Activated T-helper 9 cell treated with anti-CD3 and anti-CD28 coated beads, Interleukin-2, amount 50 U/mL, for 16 hours (primary cell): ENCODE results near the gene PJVK.

Experiments used
- DNase-seq: peaks from one replicate; pipeline ENCODE4 v3.0.0-alpha.2; 2020; ENCODE audit warnings: low read depth

The PJVK gene

DNA sequence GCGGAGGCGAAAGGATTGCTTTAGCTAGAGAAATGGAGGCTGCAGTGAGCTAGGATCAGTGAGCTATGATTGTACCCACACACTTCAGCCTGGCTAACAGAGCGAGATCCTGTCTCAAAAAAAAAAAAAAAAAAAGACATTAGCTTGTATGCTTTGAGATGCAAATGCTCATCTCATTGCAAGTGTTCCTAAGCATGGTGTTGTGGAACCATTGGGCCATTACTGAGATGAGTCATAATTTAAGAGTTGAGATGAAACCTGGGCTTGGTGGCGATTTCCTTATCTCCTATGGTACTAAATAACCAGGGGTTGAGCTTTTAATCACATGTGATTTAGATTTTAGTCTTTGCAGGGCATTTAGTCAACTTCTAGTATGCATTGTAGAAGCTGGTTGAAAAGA, 31.3 kb downstream of the PJVK start:
- no peak for DNase-seq

DNA sequence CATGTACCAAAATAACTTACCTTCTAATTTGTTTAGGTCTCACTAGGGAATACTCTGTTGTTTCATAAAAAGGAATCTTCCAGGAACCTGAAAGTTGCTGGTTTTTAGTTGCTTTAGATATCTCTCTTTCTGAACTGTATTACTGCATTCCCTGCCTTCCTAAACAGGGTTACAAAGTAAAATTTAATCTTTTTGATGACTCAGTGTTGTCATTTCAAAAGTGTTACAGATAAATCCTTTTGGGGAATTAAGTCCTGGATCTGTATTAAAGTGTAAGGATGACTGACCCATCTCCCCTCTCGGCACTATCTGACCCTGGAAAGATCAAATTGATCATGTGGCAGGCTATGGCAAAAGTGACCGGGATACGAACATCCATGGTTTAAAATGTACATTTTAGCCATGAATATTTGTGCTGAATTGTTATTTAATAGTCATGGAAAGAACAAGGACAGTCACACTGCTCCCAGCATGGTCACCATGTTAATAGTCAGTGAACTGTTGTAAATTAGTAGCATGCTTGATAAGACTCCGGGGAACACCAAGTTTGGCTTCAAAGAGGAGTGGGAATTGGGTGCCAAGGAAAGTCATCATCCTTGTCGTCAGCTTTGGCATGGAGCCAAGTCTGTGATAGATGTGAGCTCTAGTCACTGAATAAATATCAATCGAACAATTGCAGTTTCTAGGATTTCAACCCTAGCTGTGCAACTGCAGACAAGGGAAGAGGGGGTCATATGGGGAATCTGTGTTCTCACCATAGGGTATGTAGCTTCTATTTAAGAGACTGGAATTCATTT, 33.3 kb downstream of the PJVK start:
- no peak for DNase-seq

DNA sequence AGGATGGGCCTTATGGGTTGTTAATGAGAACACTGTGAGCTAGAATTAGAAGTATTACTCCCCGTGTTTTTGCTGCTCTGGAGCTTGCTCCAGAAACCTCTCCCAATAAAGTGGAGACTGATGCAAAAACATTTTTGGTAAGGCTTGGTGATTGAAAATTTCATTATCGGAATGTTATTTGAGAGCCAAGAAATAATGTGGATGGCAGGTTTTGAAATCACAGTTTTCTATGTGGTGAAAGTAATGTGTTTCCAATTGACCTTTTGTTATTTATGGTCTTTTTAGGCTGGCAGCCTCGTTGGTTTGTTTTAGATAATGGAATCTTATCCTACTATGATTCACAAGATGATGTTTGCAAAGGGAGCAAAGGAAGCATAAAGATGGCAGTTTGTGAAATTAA, 34.2 kb downstream of the PJVK start:
- DNase-seq: no peak

DNA sequence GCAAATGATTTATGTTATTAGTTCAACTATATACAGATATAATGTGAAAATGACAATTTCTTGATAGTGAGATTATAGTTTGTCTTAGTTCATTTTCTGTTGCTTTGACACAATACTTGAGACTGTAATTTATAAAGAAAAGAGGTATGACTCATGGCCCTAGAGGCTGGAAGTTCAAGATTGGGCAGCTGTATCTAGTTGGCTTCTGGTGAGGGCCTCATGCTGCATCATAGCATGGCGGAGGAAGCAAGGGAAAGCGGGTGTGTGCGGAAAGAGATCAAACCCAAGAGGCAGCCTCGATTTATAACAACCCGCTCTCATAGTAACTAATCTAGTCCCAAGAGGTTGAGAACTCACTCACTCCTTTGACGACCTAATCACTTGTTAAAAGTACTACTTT, 40.4 kb downstream of the PJVK start:
- DNase-seq: no peak

DNA sequence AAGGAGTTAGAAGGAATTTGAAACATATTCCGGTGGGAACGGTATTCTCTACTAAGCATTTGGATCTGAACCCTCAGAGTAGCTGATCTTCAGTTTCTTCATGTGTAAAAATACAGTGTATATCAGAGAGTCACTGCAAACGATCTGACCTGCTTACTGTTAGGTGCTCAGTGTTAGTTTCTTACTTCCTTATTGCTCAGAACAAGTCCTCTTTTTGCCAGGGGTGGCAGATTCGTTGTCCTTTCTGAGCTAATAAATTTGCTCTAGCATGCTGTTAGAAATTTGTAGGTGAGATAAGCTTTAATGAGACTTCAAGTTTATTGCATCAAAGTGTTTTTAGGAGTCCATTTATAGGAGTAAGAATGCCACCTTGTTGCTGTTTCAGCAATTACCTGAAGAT, 44.9 kb downstream of the PJVK start:
- DNase-seq: no peak

DNA sequence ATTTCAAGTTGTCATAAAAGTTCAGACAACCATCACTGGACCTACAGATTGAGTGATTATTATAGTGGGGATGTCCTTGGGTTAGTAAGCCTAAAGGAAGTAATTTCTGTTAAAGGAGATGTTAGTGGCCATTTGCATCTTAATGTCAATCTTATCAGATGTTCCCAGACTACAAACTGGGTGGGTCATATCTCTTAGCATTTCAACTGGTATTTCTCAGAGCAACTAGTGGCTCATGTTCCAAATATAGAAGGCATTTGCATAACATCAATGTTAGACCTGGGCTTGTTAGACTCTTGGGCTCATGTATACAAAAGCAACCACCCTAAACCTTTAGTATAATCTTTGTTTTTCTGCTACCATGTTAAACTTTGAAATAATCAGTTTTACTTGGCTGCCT, 47.0 kb downstream of the PJVK start:
- DNase-seq: no peak

DNA sequence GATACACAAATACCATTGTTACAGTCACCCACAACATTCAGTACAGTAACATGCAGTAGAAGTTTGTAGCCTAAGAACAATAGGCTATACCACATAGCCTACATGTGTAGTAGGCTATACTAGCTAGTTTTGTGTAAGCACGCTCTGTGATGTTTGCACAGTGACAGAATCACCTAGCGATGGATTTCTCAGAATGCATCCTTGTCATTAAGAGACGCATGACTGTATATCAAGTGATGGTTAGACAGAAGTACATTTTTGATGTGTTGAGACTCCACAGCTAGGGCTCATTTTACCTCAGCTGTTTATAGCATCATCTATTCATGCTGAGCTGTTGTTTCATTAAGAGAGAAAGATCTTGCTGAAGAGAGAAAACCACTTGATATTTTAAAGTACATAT, 48.5 kb downstream of the PJVK start:
- no peak for DNase-seq

DNA sequence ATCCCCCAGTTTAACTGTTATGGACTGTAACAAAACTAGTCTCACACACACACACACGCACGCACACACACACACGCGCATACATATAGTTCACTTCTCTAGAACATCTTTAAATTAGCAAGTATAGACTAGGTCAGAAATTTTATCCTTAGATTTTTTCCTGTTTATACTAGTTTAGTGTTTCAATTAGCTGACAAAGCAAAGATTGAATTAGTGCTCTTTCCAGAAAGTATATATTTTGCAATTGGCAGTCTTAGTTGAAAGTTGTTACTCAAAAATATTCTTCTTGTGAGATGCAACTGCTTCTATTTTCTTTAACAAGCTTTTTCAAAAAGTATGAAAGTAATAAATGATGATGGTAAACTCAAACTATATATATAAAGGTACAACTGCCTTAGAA, 51.6 kb downstream of the PJVK start:
- DNase-seq: no peak

DNA sequence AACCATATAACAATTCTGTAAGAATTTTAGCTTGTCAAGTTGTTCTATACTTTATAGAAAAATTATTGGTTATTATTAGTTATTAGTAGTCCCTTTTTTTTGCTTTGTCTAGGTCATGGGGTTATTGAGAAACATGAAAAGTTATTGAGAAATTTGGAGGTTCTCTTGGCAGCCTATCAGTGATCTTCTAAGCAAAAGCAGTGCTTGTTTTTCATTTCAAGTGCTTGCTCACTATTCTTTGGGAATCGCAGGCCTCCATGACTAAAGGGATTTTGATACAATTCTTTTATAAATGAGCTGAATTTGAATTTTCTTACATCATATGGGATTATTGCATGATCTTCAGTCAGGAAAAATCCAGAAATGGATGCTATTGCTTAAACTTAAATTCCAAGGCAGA, 54.9 kb downstream of the PJVK start:
- no peak for DNase-seq

DNA sequence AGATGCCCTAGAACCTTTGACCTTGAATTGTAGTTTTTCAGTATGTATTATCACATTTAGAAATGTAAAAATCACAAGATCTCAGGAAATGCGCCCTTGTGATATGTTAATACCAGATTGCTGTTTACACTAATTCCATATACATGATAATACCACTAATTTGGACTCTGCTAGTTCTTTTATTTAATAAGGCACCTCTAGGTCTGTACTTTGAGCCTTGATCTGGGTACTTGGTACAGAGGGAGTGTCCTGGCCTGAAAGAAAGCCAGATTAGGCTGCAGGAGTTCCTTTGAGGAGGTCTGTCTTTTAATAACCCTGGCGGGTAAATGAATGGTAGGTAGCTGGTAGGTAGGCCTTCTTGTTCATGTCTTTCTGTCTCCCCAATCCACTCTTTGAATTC, 55.3 kb downstream of the PJVK start:
- no peak for DNase-seq

DNA sequence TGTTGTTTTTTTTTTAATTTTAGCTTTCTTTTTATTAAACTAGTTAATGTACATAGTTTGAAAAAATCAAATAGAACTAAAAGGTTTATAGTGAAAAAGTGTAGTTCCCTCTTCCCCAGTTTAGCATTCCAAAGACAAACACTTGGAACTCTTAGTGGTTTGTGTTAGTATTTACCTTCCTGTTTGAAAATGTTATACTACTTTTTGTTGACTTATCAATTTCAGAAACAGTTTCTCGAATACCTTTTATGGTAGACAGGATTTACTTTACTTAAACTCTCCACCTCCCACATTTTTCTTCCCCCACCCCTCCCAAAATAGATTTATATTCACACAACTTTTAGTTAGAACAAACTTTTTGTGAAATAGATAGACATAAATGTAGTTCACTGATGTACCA, 55.8 kb downstream of the PJVK start:
- DNase-seq: no peak

DNA sequence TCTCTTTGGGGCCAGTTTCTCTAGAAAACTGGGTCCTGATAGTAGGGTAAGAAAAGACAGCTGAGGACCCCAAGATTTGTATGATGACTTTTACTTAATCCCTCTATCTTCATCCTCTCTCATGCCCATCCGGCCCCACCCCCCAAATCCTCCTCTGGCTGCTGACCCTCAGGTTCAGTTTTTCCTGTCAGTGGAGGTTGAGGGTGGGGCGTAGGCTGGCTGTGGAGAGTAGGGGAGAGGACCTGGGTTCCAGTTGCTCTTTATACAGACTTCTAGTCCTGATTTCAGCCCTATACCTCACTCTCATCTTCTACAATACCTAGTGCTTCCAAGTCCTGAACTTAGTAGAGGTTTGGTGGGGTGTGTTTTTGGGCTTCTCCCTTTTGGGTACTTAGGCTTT, 57.5 kb downstream of the PJVK start:
- DNase-seq: no peak

DNA sequence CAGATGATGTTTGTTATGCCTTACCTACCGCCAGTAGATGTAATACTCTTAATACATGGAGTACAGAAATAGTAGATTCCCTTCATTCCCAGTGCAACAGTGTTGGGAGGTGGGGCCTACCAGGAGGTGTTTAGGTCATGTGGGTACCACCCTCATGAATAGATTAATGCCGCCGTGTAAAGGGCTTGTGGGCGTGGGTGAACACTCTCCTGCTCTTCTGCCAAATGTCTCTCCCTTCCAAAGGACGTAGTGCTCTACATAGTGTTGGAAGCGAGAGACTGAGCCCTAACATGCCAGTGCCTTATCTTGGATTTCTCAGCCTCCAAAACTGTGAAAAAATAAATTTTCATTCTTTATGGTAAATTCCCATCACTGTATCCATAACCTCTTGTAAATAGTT, 59.2 kb downstream of the PJVK start:
- no peak for DNase-seq
